H9 (cell line): ENCODE results near the gene NIPAL1. TPM values are rescaled to one million over a fixed set of nuclear protein-coding genes. Genes with fewer than 3 reads are reported as not detected.

Experiments used
- DNase-seq: peaks from one replicate; pipeline ENCODE4 v3.0.0-alpha.2; 2017
- H2AFZ ChIP-seq: one replicate; pipeline ENCODE4 v1.6.1; 2013; ENCODE audit warnings: mild to moderate bottlenecking, low read length, control low read depth, moderate library complexity
- H2AK5ac ChIP-seq: 2 replicates; pipeline ENCODE4 v1.6.1; 2013; ENCODE audit warnings: low read length, control low read depth, mixed read lengths; ENCODE audit not compliant: insufficient read length
- H2BK120ac ChIP-seq: one replicate; pipeline ENCODE4 v1.6.1; 2013; ENCODE audit warnings: low read depth, mild to moderate bottlenecking, low read length, control low read depth, inconsistent platforms; ENCODE audit not compliant: poor library complexity, severe bottlenecking
- H2BK12ac ChIP-seq: 2 replicates; pipeline ENCODE4 v1.6.1; 2013; ENCODE audit warnings: low read length, control low read depth, mixed read lengths, low read depth; ENCODE audit not compliant: insufficient read length
- H2BK15ac ChIP-seq: 2 replicates; pipeline ENCODE4 v1.6.1; 2013; ENCODE audit warnings: low read depth, low read length, control low read depth
- H2BK20ac ChIP-seq: one replicate; pipeline ENCODE4 v1.6.1; 2013; ENCODE audit warnings: low read depth, mild to moderate bottlenecking, low read length, control low read depth, inconsistent platforms; ENCODE audit not compliant: poor library complexity, severe bottlenecking
- H2BK5ac ChIP-seq: 2 replicates; pipeline ENCODE4 v1.6.1; 2013; ENCODE audit warnings: low read length, control low read depth, mixed read lengths; ENCODE audit not compliant: insufficient read length
- H3K14ac ChIP-seq: 2 replicates; pipeline ENCODE4 v1.6.1; 2013; ENCODE audit warnings: low read length, control low read depth; ENCODE audit not compliant: insufficient read depth
- H3K18ac ChIP-seq: 2 replicates; pipeline ENCODE4 v1.6.1; 2013; ENCODE audit warnings: low read depth, mild to moderate bottlenecking, mixed read lengths, low read length, control low read depth; ENCODE audit not compliant: insufficient read length
- H3K23ac ChIP-seq: 2 replicates; pipeline ENCODE4 v1.6.1; 2013; ENCODE audit warnings: low read length, control low read depth, mixed read lengths, low read depth; ENCODE audit not compliant: insufficient read length
- H3K23me2 ChIP-seq: 2 replicates; pipeline ENCODE4 v1.6.1; 2013; ENCODE audit warnings: low read depth, mild to moderate bottlenecking, mixed read lengths, low read length, control low read depth; ENCODE audit not compliant: insufficient read length, poor library complexity, severe bottlenecking
- H3K27ac ChIP-seq: 2 replicates; pipeline ENCODE4 v1.5.1; 2013; ENCODE audit warnings: low read length, control low read depth, mixed read lengths, low read depth; ENCODE audit not compliant: insufficient read length
- H3K27me3 ChIP-seq: 2 replicates; pipeline ENCODE4 v1.6.1; 2013; ENCODE audit warnings: low read length, control low read depth, inconsistent platforms; ENCODE audit not compliant: insufficient read depth
- H3K4ac ChIP-seq: 2 replicates; pipeline ENCODE4 v1.6.1; 2013; ENCODE audit warnings: low read depth, mild to moderate bottlenecking, control low read depth, inconsistent platforms, low read length, moderate library complexity
- H3K4me1 ChIP-seq: 2 replicates; pipeline ENCODE4 v1.6.1; 2013; ENCODE audit warnings: low read length, control low read depth, inconsistent platforms; ENCODE audit not compliant: insufficient read depth
- H3K4me2 ChIP-seq: 2 replicates; pipeline ENCODE4 v1.6.1; 2013; ENCODE audit warnings: low read length, control low read depth, mixed read lengths; ENCODE audit not compliant: insufficient read length, insufficient read depth
- H3K56ac ChIP-seq: 2 replicates; pipeline ENCODE4 v1.6.1; 2013; ENCODE audit warnings: low read depth, mild to moderate bottlenecking, mixed read lengths, low read length, control low read depth; ENCODE audit not compliant: insufficient read length
- H3K79me1 ChIP-seq: 2 replicates; pipeline ENCODE4 v1.6.1; 2013; ENCODE audit warnings: low read depth, mild to moderate bottlenecking, moderate library complexity, low read length, control low read depth, inconsistent platforms; ENCODE audit not compliant: insufficient read depth, poor library complexity, severe bottlenecking
- H3K79me2 ChIP-seq: 2 replicates; pipeline ENCODE4 v1.6.1; 2013; ENCODE audit warnings: low read length, control low read depth, inconsistent platforms; ENCODE audit not compliant: insufficient read depth
- H3K9ac ChIP-seq: 2 replicates; pipeline ENCODE4 v1.6.1; 2013; ENCODE audit warnings: low read length, control low read depth, mixed read lengths; ENCODE audit not compliant: insufficient read length; ENCODE audit errors: extremely low read depth
- H3K9me3 ChIP-seq: one replicate; pipeline ENCODE4 v1.6.1; 2013; ENCODE audit warnings: low read depth, low read length, inconsistent platforms; ENCODE audit not compliant: control insufficient read depth
- H3T11ph ChIP-seq: one replicate; pipeline ENCODE4 v1.6.1; 2013; ENCODE audit warnings: mild to moderate bottlenecking, low read length, control low read depth, inconsistent platforms
- H4K20me1 ChIP-seq: one replicate; pipeline ENCODE4 v1.6.1; 2013; ENCODE audit not compliant: control insufficient read depth, insufficient read length, insufficient read depth
- H4K5ac ChIP-seq: 2 replicates; pipeline ENCODE4 v1.6.1; 2013; ENCODE audit warnings: low read depth, mild to moderate bottlenecking, mixed read lengths, low read length, control low read depth; ENCODE audit not compliant: insufficient read length
- H4K8ac ChIP-seq: replicated peaks from 2 replicates; pipeline ENCODE4 v1.6.1; 2013; ENCODE audit warnings: low read length, control low read depth, mixed read lengths, low read depth; ENCODE audit not compliant: insufficient read length
- H4K91ac ChIP-seq: 2 replicates; pipeline ENCODE4 v1.6.1; 2013; ENCODE audit warnings: low read depth, mild to moderate bottlenecking, moderate library complexity, mixed read lengths, low read length, control low read depth; ENCODE audit not compliant: insufficient read length
- H3K27ac Mint-ChIP-seq, 3 experiments: 2 replicates in 2 of 3; 3 replicates in 1 of 3; pipeline ENCODE4 v1.8.0; 2020 to 2021; ENCODE audit warnings: mixed read lengths in 3 of 3, mild to moderate bottlenecking in 1 of 3, moderate library complexity in 1 of 3
- H3K27me3 Mint-ChIP-seq: 2 replicates; pipeline ENCODE4 v1.8.0; 2021; ENCODE audit warnings: low read depth, mild to moderate bottlenecking, moderate library complexity, mixed read lengths
- H3K36me3 Mint-ChIP-seq, 3 experiments: 2 replicates in 2 of 3; 3 replicates in 1 of 3; pipeline ENCODE4 v1.8.0; 2020 to 2021; ENCODE audit warnings: low read depth in 3 of 3, mixed read lengths in 3 of 3; ENCODE audit not compliant: insufficient read depth in 1 of 3
- H3K4me1 Mint-ChIP-seq, 2 experiments: 2 replicates each; pipeline ENCODE4 v1.8.0; 2020; ENCODE audit warnings: mixed read lengths in 2 of 2
- H3K4me3 Mint-ChIP-seq, 2 experiments: 2 replicates in 1 of 2; 3 replicates in 1 of 2; pipeline ENCODE4 v1.8.0; 2020 to 2021; ENCODE audit warnings: mild to moderate bottlenecking in 2 of 2, mixed read lengths in 2 of 2, moderate library complexity in 1 of 2
- H3K9me3 Mint-ChIP-seq, 2 experiments: 2 replicates in 1 of 2; 3 replicates in 1 of 2; pipeline ENCODE4 v1.8.0; 2020; ENCODE audit warnings: mild to moderate bottlenecking in 2 of 2, mixed read lengths in 2 of 2, moderate library complexity in 1 of 2
- CTCF ChIP-seq: fragments of 200-600 bp; sonication (generic); conservative IDR thresholded peaks from 3 replicates; pipeline ENCODE4 v1.8.0; 2021; ENCODE audit warnings: antibody characterized with exemption, mild to moderate bottlenecking
- WGBS: extraction: QIAGEN DNeasy Blood & Tissue Kit; methylation state at CpG from one replicate; pipeline ENCODE4 v1.1.7; 2013; ENCODE audit warnings: missing lambda C conversion rate, low lambda C conversion rate, mixed read lengths; ENCODE audit not compliant: insufficient read length; ENCODE audit errors: extremely low coverage; 5-methylcytosine and 5-hydroxymethylcytosine counted together
- total RNA-seq: library from RNA; stranded (reverse); gene quantifications from 2 replicates; pipeline ENCODE4 v1.2.1, GENCODE V29; 2021

The NIPAL1 gene
- total RNA-seq, 1 experiment from 2014 or later = 16.9 TPM

GRCh38 chr4:48073567-48074103, 57.1 kb downstream of the NIPAL1 start:
- H2AFZ ChIP-seq = no peak overlapping the region
- H4K8ac ChIP-seq = no peak overlapping the region
- no CpG with 5 or more reads among the region's 3 CpGs for WGBS
- H3T11ph ChIP-seq = no peak overlapping the region
- no peaks in the 10 kb centered on the region for H3K79me1 ChIP-seq
- H3K9me3 ChIP-seq = no peaks in the 10 kb centered on the region
- no peaks in the 10 kb centered on the region for H3K27me3 ChIP-seq
- no peak for DNase-seq
- H3K4me1 Mint-ChIP-seq = no peaks in the 10 kb centered on the region
- no peak overlapping the region for H3K14ac ChIP-seq
- no peak overlapping the region for H3K4me2 ChIP-seq
- H3K23ac ChIP-seq = no peak overlapping the region
- no peaks in the 10 kb centered on the region for H3K27me3 Mint-ChIP-seq
- H4K20me1 ChIP-seq = no peaks in the 10 kb centered on the region
- H2BK20ac ChIP-seq = no peak overlapping the region
- no peak overlapping the region for H4K5ac ChIP-seq
- no peak overlapping the region for H2BK5ac ChIP-seq
- no peak overlapping the region for H4K91ac ChIP-seq
- no peaks in the 10 kb centered on the region for H3K9me3 Mint-ChIP-seq
- H3K27ac ChIP-seq = no peak overlapping the region
- no peak overlapping the region for H2BK15ac ChIP-seq
- H3K56ac ChIP-seq = no peak overlapping the region
- H3K36me3 Mint-ChIP-seq = no peaks in the 10 kb centered on the region
- no peak overlapping the region for H3K27ac Mint-ChIP-seq
- no peaks in the 10 kb centered on the region for H3K4me1 ChIP-seq
- H3K4me3 Mint-ChIP-seq = no peak overlapping the region
- no peak overlapping the region for H3K4ac ChIP-seq
- H3K18ac ChIP-seq = no peak overlapping the region
- TF ChIP-seq CTCF = no peak
- no peaks in the 10 kb centered on the region for H3K79me2 ChIP-seq
- H2BK120ac ChIP-seq = no peak overlapping the region
- H3K9ac ChIP-seq = no peak overlapping the region
- H2BK12ac ChIP-seq = no peak overlapping the region
- no peaks in the 10 kb centered on the region for H3K23me2 ChIP-seq
- no peak overlapping the region for H2AK5ac ChIP-seq
